Measurements from ENCODE around the gene CHCHD6. TPM values are rescaled to one million over a fixed set of nuclear protein-coding genes. Genes with fewer than 3 reads are reported as not detected.

Gene CHCHD6
- total RNA-seq, 1 donor from 2014 or later, result 30.2 TPM

- no peak overlapping the region for H3K27ac Mint-ChIP-seq
- no peak for DNase-seq (ENCODE audit: low spot score, unreplicated experiment)
- H3K36me3 Mint-ChIP-seq (ENCODE audit: insufficient read depth), result peaks cover 6% of the 10 kb centered on the region
- H3K4me3 Mint-ChIP-seq (ENCODE audit: low read depth), result no peak overlapping the region
- no peaks in the 10 kb centered on the region for H3K9me3 Mint-ChIP-seq (ENCODE audit: low read depth)
- TF ChIP-seq CTCF (IDR thresholded peaks at IDR 0.05; ENCODE audit: unreplicated experiment), result no peak
- H3K27me3 Mint-ChIP-seq, result no peaks in the 10 kb centered on the region
- H3K4me1 Mint-ChIP-seq (ENCODE audit: low read depth), result peaks cover 5% of the 10 kb centered on the region
Observed at GRCh38 chr3:126992776-126993175, 288.7 kb downstream of the CHCHD6 start.

DNA sequence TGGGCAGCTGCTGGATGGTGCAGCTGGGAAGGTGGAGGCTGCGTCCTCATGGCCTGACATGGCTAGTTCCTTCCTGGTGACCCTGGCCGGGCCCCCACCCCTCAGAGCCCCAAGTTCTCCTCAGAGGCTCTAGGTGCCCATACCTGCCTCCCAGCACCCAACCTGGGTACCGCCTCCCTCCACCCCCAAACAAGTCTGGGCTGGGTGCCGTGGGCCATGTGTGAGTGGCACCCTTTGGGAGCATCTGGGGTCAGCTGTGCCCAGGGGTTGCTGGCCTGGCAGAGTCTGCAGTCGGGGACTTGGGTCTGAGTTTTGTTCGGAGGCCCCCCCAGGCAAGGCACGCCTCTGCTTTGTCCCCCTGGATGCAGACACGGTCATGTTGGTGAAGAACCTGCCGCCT is 289.4 kb downstream of the CHCHD6 start:
- peaks cover 5% of the 10 kb centered on the region for H3K4me1 Mint-ChIP-seq (ENCODE audit: low read depth)
- DNase-seq (ENCODE audit: low spot score, unreplicated experiment), result no peak
- no peaks in the 10 kb centered on the region for H3K9me3 Mint-ChIP-seq (ENCODE audit: low read depth)
- no peak overlapping the region for H3K27ac Mint-ChIP-seq
- H3K4me3 Mint-ChIP-seq (ENCODE audit: low read depth), result no peak overlapping the region
- peaks cover 6% of the 10 kb centered on the region for H3K36me3 Mint-ChIP-seq (ENCODE audit: insufficient read depth)
- no peak for TF ChIP-seq CTCF (IDR thresholded peaks at IDR 0.05; ENCODE audit: unreplicated experiment)
- no peaks in the 10 kb centered on the region for H3K27me3 Mint-ChIP-seq

DNA sequence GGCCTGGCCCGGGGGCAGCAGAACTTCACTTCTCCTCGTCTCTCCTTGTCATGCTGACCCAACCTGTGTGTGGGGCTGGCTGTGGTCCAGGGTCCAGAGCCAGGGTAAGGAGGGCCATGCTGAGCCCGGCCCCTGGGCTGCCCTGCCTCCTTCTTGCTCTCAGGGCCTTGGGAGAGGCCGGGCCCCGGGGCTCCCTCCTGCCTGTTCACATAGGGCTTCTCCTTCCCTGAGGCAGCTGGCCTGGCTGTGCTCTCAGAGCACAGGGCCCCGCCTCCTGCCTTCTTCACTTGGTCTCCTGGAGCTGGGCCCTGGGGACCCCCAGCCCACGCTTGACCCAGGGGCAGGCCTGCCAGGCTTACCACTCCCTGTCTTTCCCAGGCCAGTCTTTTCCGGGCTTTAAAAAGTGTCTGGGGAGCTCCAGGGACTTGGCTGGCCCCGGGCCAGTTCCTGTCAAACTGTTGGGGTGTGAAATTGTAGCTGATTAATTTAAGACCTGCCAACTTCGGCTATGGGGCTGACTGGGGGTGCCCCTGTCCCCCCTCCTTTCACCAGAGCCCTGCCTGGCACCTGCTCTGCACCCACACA is 290.7 kb downstream of the CHCHD6 start:
- peaks cover 5% of the 10 kb centered on the region for H3K36me3 Mint-ChIP-seq (ENCODE audit: insufficient read depth)
- H3K9me3 Mint-ChIP-seq (ENCODE audit: low read depth), result no peaks in the 10 kb centered on the region
- H3K4me3 Mint-ChIP-seq (ENCODE audit: low read depth), result no peak overlapping the region
- DNase-seq (ENCODE audit: low spot score, unreplicated experiment), result no peak
- no peak for TF ChIP-seq CTCF (IDR thresholded peaks at IDR 0.05; ENCODE audit: unreplicated experiment)
- no peak overlapping the region for H3K27ac Mint-ChIP-seq
- peaks cover 5% of the 10 kb centered on the region for H3K4me1 Mint-ChIP-seq (ENCODE audit: low read depth)
- H3K27me3 Mint-ChIP-seq, result no peaks in the 10 kb centered on the region

GRCh38 chr3:126995254-126995780 is 291.3 kb downstream of the CHCHD6 start:
- TF ChIP-seq CTCF (IDR thresholded peaks at IDR 0.05; ENCODE audit: unreplicated experiment), result no peak
- no peak overlapping the region for H3K4me3 Mint-ChIP-seq (ENCODE audit: low read depth)
- no peaks in the 10 kb centered on the region for H3K27me3 Mint-ChIP-seq
- DNase-seq (ENCODE audit: low spot score, unreplicated experiment), result no peak
- H3K27ac Mint-ChIP-seq, result no peak overlapping the region
- peaks cover 5% of the 10 kb centered on the region for H3K4me1 Mint-ChIP-seq (ENCODE audit: low read depth)
- H3K9me3 Mint-ChIP-seq (ENCODE audit: low read depth), result no peaks in the 10 kb centered on the region
- peaks cover 5% of the 10 kb centered on the region for H3K36me3 Mint-ChIP-seq (ENCODE audit: insufficient read depth)

DNA sequence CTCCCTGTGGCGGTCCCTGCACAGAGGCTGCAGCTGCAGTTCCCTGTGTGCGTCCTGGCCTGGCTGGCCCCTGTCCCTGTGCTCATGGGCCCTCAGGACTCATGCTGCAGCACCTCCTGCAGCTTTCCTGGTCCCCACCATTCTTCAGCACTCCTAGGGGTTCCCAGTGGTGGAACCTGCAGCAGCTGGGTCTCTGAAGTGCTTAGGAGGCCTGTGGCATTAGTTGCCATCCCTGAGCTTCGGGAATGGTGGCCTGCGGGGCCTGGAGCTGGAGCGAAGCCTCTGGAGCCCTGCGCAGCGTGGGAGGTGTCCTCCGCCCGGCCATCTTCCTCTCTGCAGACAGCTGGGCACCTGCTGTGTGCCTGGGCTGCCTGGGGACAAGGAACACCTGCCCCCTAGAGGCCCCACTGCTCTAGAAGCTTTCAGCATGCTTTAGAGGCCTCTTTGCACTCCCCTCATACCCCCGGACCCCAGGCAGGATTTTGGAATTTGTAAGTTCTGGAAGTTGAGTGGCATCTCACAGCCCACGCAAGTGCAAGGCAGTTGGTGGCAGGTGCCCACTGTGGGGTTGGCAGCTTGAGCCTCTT is 292.0 kb downstream of the CHCHD6 start:
- Mint-ChIP-seq H3K36me3 (ENCODE audit: insufficient read depth) (peaks cover 2% of the 10 kb centered on the region), H3K27me3 (no peaks in the 10 kb centered on the region), H3K4me3 (ENCODE audit: low read depth) (no peak overlapping the region), H3K27ac (no peak overlapping the region), H3K4me1 (ENCODE audit: low read depth) (peaks cover 2% of the 10 kb centered on the region), H3K9me3 (ENCODE audit: low read depth) (no peaks in the 10 kb centered on the region)
- no peak for DNase-seq (ENCODE audit: low spot score, unreplicated experiment)
- no peak for TF ChIP-seq CTCF (IDR thresholded peaks at IDR 0.05; ENCODE audit: unreplicated experiment)
